Nephron (organoid): ENCODE measurements around the gene CERS6.
A peak's percentile ranks its signal among the peaks of the same experiment; 100 is the strongest.

Source experiments
- H3K27ac Mint-ChIP-seq, 3 experiments: 2 replicates each; pipeline ENCODE4 v1.8.0; 2020; ENCODE audit warnings: mixed read lengths in 3 of 3, mild to moderate bottlenecking in 2 of 3, moderate library complexity in 1 of 3
- H3K27me3 Mint-ChIP-seq: 2 replicates; pipeline ENCODE4 v1.8.0; 2021; ENCODE audit warnings: low read depth, mild to moderate bottlenecking, moderate library complexity, mixed read lengths
- H3K36me3 Mint-ChIP-seq: 2 replicates; pipeline ENCODE4 v1.8.0; 2020; ENCODE audit warnings: low read depth, mixed read lengths
- H3K4me1 Mint-ChIP-seq: 2 replicates; pipeline ENCODE4 v1.8.0; 2020; ENCODE audit warnings: mixed read lengths
- H3K4me3 Mint-ChIP-seq, 3 experiments: 2 replicates each; pipeline ENCODE4 v1.8.0; 2020; ENCODE audit warnings: mild to moderate bottlenecking in 3 of 3, mixed read lengths in 3 of 3, moderate library complexity in 2 of 3
- H3K9me3 Mint-ChIP-seq: 2 replicates; pipeline ENCODE4 v1.8.0; 2020; ENCODE audit warnings: mixed read lengths
- CTCF ChIP-seq, 3 experiments: fragments of 200-600 bp; sonication (generic); IDR thresholded peaks; one replicate each; pipeline ENCODE4 v1.5.0; 2021; ENCODE audit warnings: antibody characterized with exemption in 3 of 3; ENCODE audit not compliant: unreplicated experiment in 3 of 3

The CERS6 gene

GRCh38 chr2:168521053-168521741, 65.1 kb downstream of the CERS6 start:
- Mint-ChIP-seq H3K9me3 (no peaks in the 10 kb centered on the region), H3K4me3 (peak overlapping the region; percentile 22 to 31 (median 24)), H3K4me1 (peaks cover 64% of the 10 kb centered on the region), H3K27ac (peak overlapping the region; percentile 76 to 91 (median 86)), H3K36me3 (no peaks in the 10 kb centered on the region), H3K27me3 (no peaks in the 10 kb centered on the region)
- TF ChIP-seq CTCF (IDR thresholded peaks at IDR 0.05; ENCODE audit: unreplicated experiment in 3 of 3) = no peak

GRCh38 chr2:168522446-168522845, 66.4 kb downstream of the CERS6 start:
- H3K36me3 Mint-ChIP-seq = no peaks in the 10 kb centered on the region
- H3K27me3 Mint-ChIP-seq = no peaks in the 10 kb centered on the region
- no peak for TF ChIP-seq CTCF (IDR thresholded peaks at IDR 0.05; ENCODE audit: unreplicated experiment in 3 of 3)
- H3K9me3 Mint-ChIP-seq = no peaks in the 10 kb centered on the region
- H3K27ac Mint-ChIP-seq = no peak overlapping the region
- H3K4me3 Mint-ChIP-seq = no peak overlapping the region
- H3K4me1 Mint-ChIP-seq = peaks cover 69% of the 10 kb centered on the region

- Mint-ChIP-seq H3K27ac (no peak overlapping the region), H3K9me3 (no peaks in the 10 kb centered on the region), H3K36me3 (no peaks in the 10 kb centered on the region), H3K4me1 (peaks cover 62% of the 10 kb centered on the region), H3K4me3 (no peak overlapping the region), H3K27me3 (no peaks in the 10 kb centered on the region)
- TF ChIP-seq CTCF (IDR thresholded peaks at IDR 0.05; ENCODE audit: unreplicated experiment in 3 of 3) = no peak
Measured at GRCh38 chr2:168524005-168524404, 67.9 kb downstream of the CERS6 start.

GRCh38 chr2:168525020-168525419, 68.9 kb downstream of the CERS6 start:
- H3K36me3 Mint-ChIP-seq = no peaks in the 10 kb centered on the region
- peaks cover 73% of the 10 kb centered on the region for H3K4me1 Mint-ChIP-seq
- TF ChIP-seq CTCF (IDR thresholded peaks at IDR 0.05; ENCODE audit: unreplicated experiment in 3 of 3) = no peak
- H3K27ac Mint-ChIP-seq = no peak overlapping the region
- no peak overlapping the region for H3K4me3 Mint-ChIP-seq
- H3K27me3 Mint-ChIP-seq = no peaks in the 10 kb centered on the region
- no peaks in the 10 kb centered on the region for H3K9me3 Mint-ChIP-seq

- Mint-ChIP-seq H3K4me3 (no peak overlapping the region), H3K27me3 (no peaks in the 10 kb centered on the region), H3K4me1 (peaks cover 79% of the 10 kb centered on the region), H3K27ac (peak overlapping the region in 1 of 3 experiments; percentile 24), H3K36me3 (no peaks in the 10 kb centered on the region), H3K9me3 (no peaks in the 10 kb centered on the region)
- TF ChIP-seq CTCF (IDR thresholded peaks at IDR 0.05; ENCODE audit: unreplicated experiment in 3 of 3) = no peak
Measured at GRCh38 chr2:168525716-168526446, 69.8 kb downstream of the CERS6 start.
